Measurements from ENCODE around the gene PI16.

PI16 gene

DNA sequence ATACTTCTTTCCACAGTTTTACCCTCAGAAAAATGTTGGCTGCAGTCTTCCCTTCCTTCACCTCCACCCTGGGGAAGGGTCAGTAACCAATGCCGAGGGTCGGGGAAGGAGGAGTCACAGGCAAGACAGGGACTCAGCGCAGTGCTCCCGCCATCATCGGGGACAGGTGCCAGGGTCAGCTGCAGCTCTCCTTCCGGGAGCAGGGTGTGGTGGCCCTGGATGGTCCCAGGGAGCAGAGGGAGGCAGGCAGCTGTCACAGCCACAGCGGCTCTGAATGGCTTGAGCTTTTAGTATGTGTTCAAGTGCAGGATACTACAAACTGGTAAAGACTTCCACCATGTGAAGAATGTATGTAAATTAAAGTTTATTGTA, 26.0 kb upstream of the PI16 start:
- TF ChIP-seq FOXP2 (optimal IDR thresholded peaks at IDR 0.05; ENCODE audit: borderline replicate concordance, extremely low read depth, extremely low read length, insufficient read depth): no peak
- TF ChIP-seq TAF1 (IDR thresholded peaks at IDR 0.05; ENCODE audit: borderline replicate concordance, insufficient read depth, low read length): no peak
- TF ChIP-seq REST (IDR thresholded peaks at IDR 0.05; ENCODE audit: insufficient read depth in 1 of 2, low read depth in 2 of 2, low read length in 2 of 2): no peak
- no peak for TF ChIP-seq SIN3A (IDR thresholded peaks at IDR 0.05; ENCODE audit: borderline replicate concordance, insufficient read depth, low read length)
- no peak for TF ChIP-seq POLR2AphosphoS5 (IDR thresholded peaks at IDR 0.05; ENCODE audit: low read depth, low read length)

GRCh38 chr6:36929152-36929551, 25.4 kb upstream of the PI16 start:
- TF ChIP-seq REST (IDR thresholded peaks at IDR 0.05; ENCODE audit: insufficient read depth in 1 of 2, low read depth in 2 of 2, low read length in 2 of 2): no peak
- no peak for TF ChIP-seq FOXP2 (optimal IDR thresholded peaks at IDR 0.05; ENCODE audit: borderline replicate concordance, extremely low read depth, extremely low read length, insufficient read depth)
- no peak for TF ChIP-seq SIN3A (IDR thresholded peaks at IDR 0.05; ENCODE audit: borderline replicate concordance, insufficient read depth, low read length)
- no peak for TF ChIP-seq TAF1 (IDR thresholded peaks at IDR 0.05; ENCODE audit: borderline replicate concordance, insufficient read depth, low read length)
- no peak for TF ChIP-seq POLR2AphosphoS5 (IDR thresholded peaks at IDR 0.05; ENCODE audit: low read depth, low read length)

DNA sequence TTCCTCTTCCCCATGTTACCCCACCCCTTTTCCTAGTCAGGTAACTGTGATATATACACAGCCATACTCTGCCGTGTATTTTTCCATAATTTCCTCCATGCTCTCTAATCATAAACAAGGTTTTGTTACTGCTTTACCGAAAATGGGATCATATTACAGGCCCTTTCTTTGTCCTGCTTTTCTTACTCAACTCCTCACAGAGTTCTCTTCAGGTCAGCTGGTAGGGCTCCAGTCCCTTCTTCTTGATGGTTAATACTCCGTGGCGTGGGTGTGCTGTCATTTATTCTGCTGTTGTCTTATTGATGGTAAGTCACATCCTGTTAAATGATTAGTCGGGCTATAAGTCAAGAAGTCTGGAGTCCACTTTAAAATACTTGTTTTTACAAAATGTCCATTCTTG, 24.9 kb upstream of the PI16 start:
- TF ChIP-seq SIN3A (IDR thresholded peaks at IDR 0.05; ENCODE audit: borderline replicate concordance, insufficient read depth, low read length) (no peak), POLR2AphosphoS5 (IDR thresholded peaks at IDR 0.05; ENCODE audit: low read depth, low read length) (no peak), REST (IDR thresholded peaks at IDR 0.05; ENCODE audit: insufficient read depth in 1 of 2, low read depth in 2 of 2, low read length in 2 of 2) (no peak), FOXP2 (optimal IDR thresholded peaks at IDR 0.05; ENCODE audit: borderline replicate concordance, extremely low read depth, extremely low read length, insufficient read depth) (no peak), TAF1 (IDR thresholded peaks at IDR 0.05; ENCODE audit: borderline replicate concordance, insufficient read depth, low read length) (no peak)

DNA sequence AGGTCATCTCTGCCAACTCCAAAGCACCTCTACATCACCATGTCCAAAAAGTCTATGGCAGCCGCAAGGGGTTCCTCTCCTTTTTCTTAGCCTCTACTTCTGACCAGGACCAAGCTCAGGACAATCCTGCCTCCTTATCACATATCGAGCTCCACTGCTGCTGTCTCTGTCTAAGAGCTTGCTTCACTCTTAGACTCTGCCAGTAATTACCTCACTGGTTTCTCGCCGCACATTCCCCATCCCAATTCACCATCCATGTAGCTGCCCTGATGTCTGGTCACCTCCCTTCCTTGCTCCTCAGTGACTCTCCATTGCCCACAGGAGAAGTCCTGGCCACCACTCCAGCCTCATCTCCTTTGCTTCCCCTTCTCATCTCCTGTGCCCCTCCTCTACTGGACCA, 24.1 kb upstream of the PI16 start:
- TF ChIP-seq TAF1 (IDR thresholded peaks at IDR 0.05; ENCODE audit: borderline replicate concordance, insufficient read depth, low read length): no peak

DNA sequence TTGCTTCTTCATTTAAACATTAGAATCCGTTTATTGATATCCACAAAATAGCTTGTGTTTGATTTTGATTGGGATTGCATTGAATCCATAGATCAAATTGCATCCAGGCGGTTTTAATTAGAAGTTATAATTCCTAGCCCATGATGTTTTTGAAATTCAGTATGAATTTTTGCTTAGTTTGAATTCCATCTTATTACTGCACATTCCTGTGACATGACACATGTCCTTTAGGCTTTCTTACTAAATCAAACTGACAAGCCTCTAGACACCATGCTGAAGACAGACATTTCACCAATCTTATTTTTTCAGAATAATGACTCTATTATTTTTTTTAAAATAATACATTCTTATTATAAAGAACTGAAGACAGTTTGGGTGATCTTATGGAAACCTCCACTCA, 21.4 kb upstream of the PI16 start:
- no peak for TF ChIP-seq POLR2AphosphoS5 (IDR thresholded peaks at IDR 0.05; ENCODE audit: low read depth, low read length)
- TF ChIP-seq REST (IDR thresholded peaks at IDR 0.05; ENCODE audit: insufficient read depth in 1 of 2, low read depth in 2 of 2, low read length in 2 of 2): no peak
